Testis (tissue), 2 donors: ENCODE results near the gene IFIT1.

Experiments used
- CTCF ChIP-seq, 3 experiments: fragments of 450-650 bp in 2 of 3; fragments of 200-600 bp in 1 of 3; sonication (generic) in 1 of 3; IDR thresholded peaks; one replicate each; pipeline ENCODE4 v1.5.1; 2016 to 2019; ENCODE audit warnings: antibody characterized with exemption in 3 of 3, mild to moderate bottlenecking in 2 of 3, moderate library complexity in 1 of 3
- POLR2A ChIP-seq: fragments of 450-650 bp; IDR thresholded peaks from one replicate; pipeline ENCODE4 v1.6.1; 2017; ENCODE audit warnings: antibody characterized with exemption, mild to moderate bottlenecking, moderate library complexity

GRCh38 chr10:89404104-89405047, 12.0 kb downstream of the IFIT1 start:
- no peak for TF ChIP-seq POLR2A
- peak in 1 of 3 experiments; percentile 9 for TF ChIP-seq CTCF (IDR thresholded peaks at IDR 0.05)
